GM12891 (cell line): ENCODE data around the gene PDLIM7.

Experiments used
- DNase-seq: peaks from one replicate; pipeline ENCODE4 v3.0.0; 2011; ENCODE audit warnings: low spot score; ENCODE audit not compliant: insufficient read length
- FAIRE-seq: peaks from 2 replicates; lab custom pipeline; 2011; peaks lifted over from hg19 to GRCh38; lab: Jason Lieb, UNC
- PAX5 ChIP-seq: IDR thresholded peaks from 2 replicates; pipeline ENCODE4 v1.6.1; 2011; ENCODE audit warnings: low read length, moderate library complexity, mild to moderate bottlenecking; ENCODE audit not compliant: insufficient read depth, severe bottlenecking
- POLR2A ChIP-seq: IDR thresholded peaks from 2 replicates; pipeline ENCODE4 v1.6.1; 2011; ENCODE audit warnings: low read depth, low read length, control low read depth
- POLR2AphosphoS5 ChIP-seq: IDR thresholded peaks from 2 replicates; pipeline ENCODE4 v1.6.1; 2011; ENCODE audit warnings: low read depth, low read length, control low read depth
- POU2F2 ChIP-seq: IDR thresholded peaks from 2 replicates; pipeline ENCODE4 v1.6.1; 2011; ENCODE audit warnings: low read depth, mild to moderate bottlenecking, control low read depth, low read length, moderate library complexity
- SPI1 ChIP-seq: IDR thresholded peaks from 2 replicates; pipeline ENCODE4 v1.6.1; 2011; ENCODE audit warnings: low read depth, low read length, control low read depth
- TAF1 ChIP-seq: IDR thresholded peaks from 2 replicates; pipeline ENCODE4 v1.6.1; 2011; ENCODE audit warnings: low read depth, low read length, control low read depth

PDLIM7 gene

DNA sequence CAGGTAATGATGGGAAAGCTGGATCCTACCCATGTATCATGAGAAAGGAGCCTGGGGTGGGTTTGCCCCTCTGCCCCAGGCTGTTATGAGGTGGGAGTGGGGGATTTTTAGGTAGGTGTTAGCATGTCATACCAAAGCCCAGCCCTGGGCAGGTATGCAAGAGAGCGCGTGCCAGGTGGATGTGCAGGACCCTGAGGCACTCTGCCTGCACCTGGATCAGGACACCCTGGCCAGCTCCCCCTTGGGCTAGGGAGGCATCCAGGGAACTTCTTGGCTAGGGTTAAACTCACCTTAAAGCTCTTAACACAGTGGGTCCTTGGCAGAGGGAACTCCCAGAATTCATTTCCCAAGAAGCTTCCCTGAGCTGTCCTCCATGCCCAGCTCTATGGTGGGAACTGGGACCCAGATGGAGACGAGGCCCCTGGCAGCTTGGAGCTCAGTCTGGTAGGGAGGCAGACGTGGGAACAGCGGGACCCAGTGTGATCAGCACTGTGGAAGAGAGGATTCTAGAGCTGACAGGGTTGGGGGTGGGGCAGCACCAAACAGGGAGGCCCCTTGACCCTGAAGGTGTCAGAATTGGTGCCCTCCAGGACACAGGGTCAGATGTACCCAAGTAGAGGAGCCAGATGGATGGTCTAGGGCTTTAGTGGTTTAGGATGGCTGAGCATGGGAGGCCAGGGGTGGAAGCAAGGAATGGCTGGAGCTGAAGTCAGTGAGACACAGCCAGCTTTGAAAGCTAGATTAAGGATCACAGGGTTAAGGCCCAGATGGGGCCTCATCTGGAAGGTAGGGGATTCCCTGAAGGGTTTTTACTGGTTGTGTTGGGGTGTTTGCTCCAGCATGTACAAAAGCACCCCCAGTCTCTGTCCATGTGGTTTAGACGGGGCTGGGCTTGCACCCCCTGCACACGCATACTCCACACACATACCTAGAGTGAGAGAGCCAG, 53.0 kb downstream of the PDLIM7 start:
- FAIRE-seq (peak; percentile 71), DNase-seq (no peak)
- TF ChIP-seq POLR2AphosphoS5 (peak; percentile 83), TAF1 (no peak), POU2F2 (peak; percentile 44)

DNA sequence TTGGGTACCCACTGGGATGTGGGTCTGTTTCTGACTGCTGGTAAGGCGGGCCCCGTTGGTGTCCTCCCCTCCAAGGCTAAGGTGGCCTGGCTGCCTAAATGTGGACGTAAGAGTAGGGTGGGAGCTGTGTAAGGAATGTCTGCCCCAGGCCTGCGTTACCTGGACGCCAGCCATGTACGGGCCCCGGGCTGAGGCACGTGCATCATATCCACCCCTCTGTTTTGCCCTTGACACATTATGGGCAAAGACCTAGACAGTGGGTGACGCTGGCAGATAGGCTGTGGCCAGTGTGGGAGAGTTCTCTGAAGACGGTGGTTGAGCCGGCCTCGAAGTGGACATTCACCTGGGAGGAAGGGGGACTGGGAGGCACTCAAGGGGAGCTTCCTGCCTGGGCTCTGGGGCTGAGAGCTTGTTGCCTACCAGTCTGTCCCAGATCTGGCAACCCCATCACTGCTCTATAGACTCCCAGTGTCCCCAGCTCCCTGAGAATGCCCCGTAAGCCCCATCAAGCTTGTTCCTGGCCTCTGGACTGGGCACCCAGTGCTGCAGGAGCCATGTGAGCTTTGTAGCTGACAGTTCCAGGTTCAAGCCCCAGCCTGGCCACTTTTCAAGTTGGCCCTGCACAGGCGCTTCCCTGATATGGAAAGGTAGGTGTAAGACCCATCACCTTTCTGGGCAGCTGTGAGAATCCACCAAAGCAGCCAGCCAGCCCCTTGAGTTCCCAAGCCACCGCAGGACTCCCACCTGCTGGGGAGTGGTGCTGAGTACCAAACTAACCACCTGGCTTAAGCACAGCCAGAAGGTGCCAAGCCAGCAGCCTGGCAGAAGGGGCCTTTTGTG, 54.0 kb downstream of the PDLIM7 start:
- FAIRE-seq (no peak), DNase-seq (no peak)
- 0 out of 2 replicates have a peak, but pooled peaks have one; percentile 23 for TF ChIP-seq POLR2A
- no peak for TF ChIP-seq SPI1

DNA sequence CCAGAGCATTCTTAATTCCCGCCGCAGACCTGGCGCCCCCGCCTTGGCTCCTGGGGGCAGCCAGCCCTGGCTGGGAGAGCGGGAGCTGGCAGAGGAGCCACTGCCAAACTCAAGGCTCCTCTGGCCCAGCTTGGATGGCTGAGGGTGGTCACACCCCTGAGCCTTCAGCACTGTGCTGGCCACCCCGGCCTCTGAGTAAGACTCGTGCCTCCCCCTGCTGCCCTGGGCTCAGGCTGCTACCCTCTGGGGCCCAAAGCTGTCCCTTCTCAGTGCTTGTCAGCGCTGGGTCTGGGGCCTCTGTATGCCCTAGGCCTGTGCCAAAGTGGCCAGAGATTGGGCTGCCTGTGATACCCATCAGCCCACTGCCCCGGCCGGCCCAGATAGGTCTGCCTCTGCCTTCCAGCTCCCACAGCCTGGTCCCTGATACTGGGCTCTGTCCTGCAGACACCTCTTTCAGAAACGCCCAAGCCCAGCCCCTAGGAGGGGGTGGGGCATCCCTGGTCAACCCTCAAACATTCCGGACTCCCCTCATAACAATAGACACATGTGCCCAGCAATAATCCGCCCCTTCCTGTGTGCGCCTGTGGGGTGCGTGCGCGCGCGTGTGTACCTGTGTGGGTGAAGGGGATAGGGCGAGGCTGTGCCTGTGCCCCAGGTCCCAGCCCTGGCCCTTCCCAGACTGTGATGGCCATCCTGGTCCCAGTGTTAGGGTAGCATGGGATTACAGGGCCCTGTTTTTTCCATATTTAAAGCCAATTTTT, 55.2 kb downstream of the PDLIM7 start:
- no peak for DNase-seq
- FAIRE-seq = no peak
- TF ChIP-seq POLR2AphosphoS5 = peak; percentile 26; the same call in 1 of the 2 replicates
- no peak for TF ChIP-seq POU2F2

DNA sequence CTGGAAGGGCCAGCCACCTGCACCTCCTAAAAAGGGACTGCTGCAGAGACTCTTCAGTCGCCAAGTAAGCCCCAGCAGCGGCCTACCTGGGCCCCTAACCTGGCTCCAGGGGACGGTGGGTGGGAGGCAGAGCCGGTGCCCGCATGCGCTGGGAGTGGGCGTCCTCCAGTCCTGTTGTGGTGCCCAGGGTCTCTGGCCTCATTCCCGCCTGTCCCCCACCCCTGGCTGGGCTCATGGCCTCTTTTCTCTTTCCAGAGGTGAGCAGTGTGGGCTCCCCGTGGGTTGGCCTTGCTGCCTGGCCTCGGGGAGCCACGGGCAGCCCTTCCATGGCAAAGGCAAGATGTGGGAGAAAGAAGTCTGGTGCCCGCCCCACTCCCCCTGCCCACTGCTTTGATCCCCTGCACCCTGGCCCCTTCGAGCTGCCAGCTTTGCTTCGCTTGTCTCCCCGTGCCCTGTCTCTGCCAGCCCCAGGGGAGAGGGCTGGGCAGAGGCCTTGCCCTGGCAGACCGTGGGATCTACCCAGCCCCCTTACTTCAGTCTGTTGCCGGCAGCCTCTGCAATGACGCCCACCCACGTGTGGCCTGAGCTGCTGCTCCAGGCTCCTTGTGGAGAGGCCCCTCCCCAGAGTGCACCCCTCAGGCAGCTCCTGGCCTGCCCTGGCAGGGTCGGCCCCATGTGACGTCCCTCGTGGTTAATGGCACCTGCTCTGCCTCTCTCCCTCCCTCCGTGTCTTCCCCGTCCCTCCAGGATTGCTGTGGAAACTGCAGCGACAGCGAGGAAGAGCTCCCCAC, 56.2 kb downstream of the PDLIM7 start:
- TF ChIP-seq PAX5 = no peak
- peak; percentile 13; the same call in 1 of the 2 replicates for TF ChIP-seq POLR2A
- no peak for FAIRE-seq
- no peak for DNase-seq

DNA sequence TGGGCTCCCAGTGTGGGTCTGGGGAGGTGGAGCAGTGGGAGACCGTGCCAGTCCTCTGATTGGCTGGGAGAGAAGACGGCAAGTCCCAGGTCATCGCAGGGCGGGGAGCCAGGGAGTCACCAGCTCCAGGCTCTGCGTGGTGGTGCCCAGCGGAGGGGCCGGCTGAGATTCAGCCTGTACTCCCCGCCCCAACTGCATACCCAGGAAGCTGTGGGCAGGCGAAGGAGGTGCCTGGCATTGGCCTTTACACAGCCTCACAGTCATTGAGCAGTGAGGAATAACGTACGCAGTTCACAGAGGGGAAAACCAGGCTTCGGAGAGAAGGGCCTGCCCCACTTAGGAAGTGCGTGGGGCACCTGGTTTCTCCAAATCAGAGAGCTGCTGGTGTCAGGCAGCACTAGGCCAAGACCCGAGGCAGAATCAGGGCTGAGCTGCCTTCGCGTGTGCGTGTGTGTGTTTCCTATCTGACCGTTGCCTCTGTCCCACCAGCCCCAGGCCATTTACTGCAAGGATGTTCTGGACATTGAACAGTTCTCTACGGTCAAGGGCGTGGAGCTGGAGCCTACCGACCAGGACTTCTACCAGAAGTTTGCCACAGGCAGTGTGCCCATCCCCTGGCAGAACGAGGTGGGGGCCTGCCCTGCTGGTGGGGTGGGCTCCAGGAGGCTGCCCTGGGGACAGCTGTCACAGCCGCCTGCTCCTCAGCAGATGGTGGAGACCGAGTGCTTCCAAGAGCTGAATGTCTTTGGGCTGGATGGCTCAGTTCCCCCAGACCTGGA, 57.0 kb downstream of the PDLIM7 start:
- DNase-seq (no peak), FAIRE-seq (no peak)
- TF ChIP-seq POU2F2 (0 out of 2 replicates have a peak, but pooled peaks have one; percentile 9), TAF1 (no peak), POLR2A (peak; percentile 19; the same call in 1 of the 2 replicates), POLR2AphosphoS5 (peak; percentile 71; the same call in 1 of the 2 replicates), PAX5 (no peak), SPI1 (no peak)

DNA sequence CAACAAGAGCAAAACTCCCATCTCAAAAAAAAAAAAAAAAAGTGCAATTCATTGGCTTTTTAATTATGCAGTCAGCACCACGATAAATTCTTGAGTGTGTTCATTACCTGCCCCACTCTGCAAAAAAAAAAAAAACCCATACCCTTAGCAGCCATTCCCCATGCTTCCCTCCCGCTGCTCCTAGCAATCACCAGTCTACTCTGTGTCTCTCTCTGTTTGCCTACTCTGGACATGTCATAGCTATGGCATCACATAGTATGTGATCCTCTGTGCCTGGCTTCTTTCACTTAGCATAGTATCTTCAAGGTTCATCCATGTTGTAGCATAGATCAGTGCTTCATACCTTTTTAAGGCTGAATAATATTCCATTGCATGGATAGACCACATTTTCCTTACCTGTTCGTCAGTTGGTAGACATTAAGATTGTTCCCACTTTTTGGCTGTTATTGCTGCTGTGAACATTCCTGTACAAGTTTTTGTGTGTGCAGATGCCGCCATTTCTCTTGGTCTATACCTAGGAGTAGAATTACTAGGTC, 57.8 kb downstream of the PDLIM7 start:
- TF ChIP-seq POLR2AphosphoS5 (no peak), TAF1 (no peak), SPI1 (no peak), POLR2A (no peak), POU2F2 (no peak), PAX5 (no peak)
- DNase-seq = no peak
- peak; percentile 47 for FAIRE-seq

DNA sequence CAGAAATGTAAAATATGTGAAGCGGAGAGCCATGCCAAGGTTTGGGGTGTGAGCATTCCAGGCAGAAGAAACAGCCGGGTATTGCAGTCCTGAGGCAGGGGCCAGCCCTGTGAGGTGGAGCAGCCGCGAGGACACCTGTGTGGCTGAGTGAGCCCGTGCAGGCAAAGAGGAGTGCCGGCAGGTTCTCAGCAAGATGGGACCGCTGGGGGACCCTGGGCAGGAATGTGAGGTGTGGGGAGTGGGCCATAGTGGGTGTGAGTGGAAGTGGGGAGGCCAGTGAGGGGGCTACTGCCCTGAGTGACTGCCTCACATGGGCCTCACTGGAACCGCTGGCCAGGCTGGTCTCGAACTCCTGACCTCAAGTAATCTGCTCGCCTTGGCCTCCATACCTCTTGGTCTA, 58.9 kb downstream of the PDLIM7 start:
- 0 out of 2 replicates have a peak, but pooled peaks have one; percentile 24 for TF ChIP-seq POLR2AphosphoS5
- peak; percentile 55 for TF ChIP-seq POLR2A
- TF ChIP-seq SPI1 = no peak
- FAIRE-seq = no peak

DNA sequence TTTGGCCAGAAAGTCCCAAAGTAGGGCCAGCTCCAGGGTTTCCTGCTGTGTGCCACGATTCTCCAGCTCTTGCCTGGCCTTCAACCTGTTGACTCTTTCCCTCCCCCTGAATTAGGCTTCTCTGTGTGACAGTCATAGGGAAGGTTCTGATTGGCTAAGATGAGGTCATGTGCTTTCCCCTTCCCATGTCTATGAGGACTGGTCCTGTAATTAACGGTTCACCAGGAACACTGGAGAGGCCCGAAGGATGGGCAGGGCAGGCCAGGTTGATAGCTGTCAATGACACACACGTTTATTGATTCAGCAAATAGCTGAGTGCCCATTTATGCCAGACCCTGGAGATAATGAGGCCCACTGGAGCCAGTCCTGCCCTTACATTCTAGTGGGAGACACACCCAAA, 59.8 kb downstream of the PDLIM7 start:
- TF ChIP-seq POLR2A (no peak), POU2F2 (no peak), SPI1 (no peak)
- FAIRE-seq = no peak
- no peak for DNase-seq

More for the DNA sequence above, 58.9 kb downstream of the PDLIM7 start:
- DNase-seq = no peak
